Sigmoid colon (tissue), 7 donors: ENCODE results near the gene OTUD3. TPM values are rescaled to one million over a fixed set of nuclear protein-coding genes. Genes with fewer than 3 reads are reported as not detected.
"Not testable (repeated sequence)": the region's sequence is repeated elsewhere in the genome, so short reads cannot be mapped to it uniquely, and the experiment has no call there.

Source experiments
- DNase-seq: peaks from one replicate; pipeline ENCODE4 v3.0.0-alpha.2; 2019
- H3K27ac ChIP-seq, 4 donors: fragments of 200-600 bp; sonication (generic); one replicate each; pipeline ENCODE4 v1.5.1; 2016 to 2019; ENCODE audit warnings: mild to moderate bottlenecking in 1 of 4
- H3K27me3 ChIP-seq, 3 donors: fragments of 200-600 bp; sonication (generic); one replicate each; pipeline ENCODE4 v1.5.1; 2019; ENCODE audit warnings: mild to moderate bottlenecking in 1 of 3
- H3K36me3 ChIP-seq, 4 donors: fragments of 200-600 bp; sonication (generic); one replicate each; pipeline ENCODE4 v1.5.1; 2016 to 2019
- H3K4me1 ChIP-seq, 4 donors: fragments of 200-600 bp; sonication (generic); one replicate each; pipeline ENCODE4 v1.5.1; 2017 to 2019
- H3K4me3 ChIP-seq, 4 donors: fragments of 200-600 bp; sonication (generic); one replicate each; pipeline ENCODE4 v1.5.1; 2017 to 2019; ENCODE audit warnings: mild to moderate bottlenecking in 2 of 4, moderate library complexity in 1 of 4
- H3K9me3 ChIP-seq, 4 donors: fragments of 200-600 bp in 3 of 4; sonication (generic) in 3 of 4; one replicate each; pipeline versions ENCODE4 v1.5.1 to v1.6.1; 2013 to 2019
- EP300 ChIP-seq, 4 donors: sonication (generic); formaldehyde crosslinking; IDR thresholded peaks; one replicate each; pipeline ENCODE4 v1.6.1; 2017; ENCODE audit warnings: antibody characterized with exemption in 4 of 4
- POLR2A ChIP-seq, 2 donors: fragments of 450-650 bp; IDR thresholded peaks; one replicate each; pipeline ENCODE4 v1.6.1; 2016; ENCODE audit warnings: antibody characterized with exemption in 2 of 2, mild to moderate bottlenecking in 2 of 2, moderate library complexity in 2 of 2
- POLR2AphosphoS5 ChIP-seq, 4 donors: sonication (generic); formaldehyde crosslinking; IDR thresholded peaks; one replicate each; pipeline ENCODE4 v1.6.1; 2017; ENCODE audit warnings: antibody characterized with exemption in 4 of 4
- whole genome bisulfite sequencing, 2 donors: extraction: QIAGEN DNeasy Blood & Tissue Kit; methylation state at CpG; one replicate each; pipeline ENCODE4 v1.1.7; 2013; 5-methylcytosine and 5-hydroxymethylcytosine counted together
- intact Hi-C: fragments of 100-400 bp; cut with DNase I; formaldehyde crosslinking; loops from one replicate; pipeline ENCODE4 v1.15.1; 2023
- polyA plus RNA-seq, 3 donors: library from polyadenylated mRNA; stranded (reverse); fragments of 200-250 nt; gene quantifications; one replicate each; pipeline ENCODE4 v1.2.3, GENCODE V29; 2013
- total RNA-seq, 4 donors: library from RNA; depleted of rRNA; stranded (reverse); fragments of >200 nt; gene quantifications; one replicate each; pipeline ENCODE4 v1.1.0, GENCODE V29; 2016
- TF ChIP-seq, protein P1 (sequence below), 4 experiments: fragments of 450-650 bp in 3 of 4; fragments of 200-600 bp in 1 of 4; IDR thresholded peaks; one replicate each; pipeline ENCODE4 v1.5.1; 2016 to 2019; ENCODE audit warnings: antibody characterized with exemption in 4 of 4, mild to moderate bottlenecking in 3 of 4, moderate library complexity in 2 of 4
- donor health status: healthy with polysubstance abuse.
- donor health status: Bipolar disorder and iron deficiency.
- donor health status: healthy.

The OTUD3 gene
- total and polyA plus RNA-seq, 7 donors, result 0.60 to 9.2 (median 5.4) TPM

DNA sequence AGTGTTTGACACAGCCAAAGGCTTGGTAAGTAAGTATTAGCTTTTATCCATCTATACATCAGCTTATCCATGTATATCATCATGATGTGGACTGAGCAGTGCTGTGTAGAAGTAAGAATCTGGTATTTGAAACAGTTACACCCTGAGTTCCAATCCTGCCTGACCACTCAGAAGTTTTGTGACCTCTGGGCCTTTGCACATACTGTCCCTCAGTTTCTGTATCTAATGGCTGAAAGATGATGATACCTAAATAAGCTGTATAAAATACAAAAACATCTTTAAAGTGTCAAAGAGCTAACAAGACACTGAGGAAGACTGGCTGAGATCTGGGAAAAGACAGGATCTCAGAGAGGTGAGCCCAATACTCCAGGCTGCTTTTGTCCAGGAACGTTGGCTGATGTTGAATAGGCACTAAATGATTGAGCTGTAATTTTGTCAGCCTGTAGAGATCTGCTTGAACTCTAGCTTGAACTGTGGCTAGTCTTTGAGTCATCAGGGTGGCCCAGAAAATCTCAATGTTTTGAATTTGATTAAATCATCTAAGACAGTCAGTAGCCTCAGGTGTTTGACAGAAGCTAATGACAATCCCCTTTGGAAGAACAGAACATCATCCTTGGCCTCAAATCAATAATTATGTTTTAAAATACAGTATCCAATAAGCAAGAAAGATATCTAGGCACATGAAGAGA, 20.2 kb upstream of the OTUD3 start:
- Histone ChIP-seq H3K4me3 (no peak overlapping the region), H3K9me3 (peaks cover 0 to 4% (median under 1%) of the 10 kb centered on the region in 4 donors), H3K27ac (no peak overlapping the region), H3K36me3 (no peaks in the 10 kb centered on the region), H3K27me3 (no peaks in the 10 kb centered on the region), H3K4me1 (peaks cover 0 to 8% (median 3%) of the 10 kb centered on the region in 4 donors)
- no peak for DNase-seq
- intact Hi-C loops, result no loop called here
- 78 to 80% methylated on average over 1 of the region's 1 CpG for WGBS, 2 donors
- TF ChIP-seq EP300 (IDR thresholded peaks at IDR 0.05) (no peak), POLR2AphosphoS5 (IDR thresholded peaks at IDR 0.05) (no peak)

DNA sequence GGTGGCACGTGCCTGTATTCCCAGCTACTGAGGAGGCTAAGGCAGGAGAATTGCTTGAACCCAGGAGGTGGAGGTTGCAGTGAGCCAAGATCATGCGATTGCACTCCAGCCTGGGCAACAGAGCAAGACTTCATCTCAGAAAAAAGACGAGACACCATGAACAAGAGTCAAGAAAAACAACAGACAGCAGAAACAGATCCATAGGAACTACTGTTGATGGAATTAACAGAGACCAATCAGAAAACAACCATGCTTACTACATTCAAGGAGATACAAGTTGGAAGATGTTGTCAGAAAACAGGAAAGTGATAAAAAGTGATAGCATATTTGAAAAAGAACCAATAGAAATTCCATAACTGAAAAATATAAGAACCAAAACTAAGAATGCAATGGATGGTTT, 19.3 kb upstream of the OTUD3 start:
- TF ChIP-seq POLR2AphosphoS5 (IDR thresholded peaks at IDR 0.05) (no peak), POLR2A (IDR thresholded peaks at IDR 0.05) (no peak), EP300 (IDR thresholded peaks at IDR 0.05) (no peak)
- TF ChIP-seq, protein P1, sequence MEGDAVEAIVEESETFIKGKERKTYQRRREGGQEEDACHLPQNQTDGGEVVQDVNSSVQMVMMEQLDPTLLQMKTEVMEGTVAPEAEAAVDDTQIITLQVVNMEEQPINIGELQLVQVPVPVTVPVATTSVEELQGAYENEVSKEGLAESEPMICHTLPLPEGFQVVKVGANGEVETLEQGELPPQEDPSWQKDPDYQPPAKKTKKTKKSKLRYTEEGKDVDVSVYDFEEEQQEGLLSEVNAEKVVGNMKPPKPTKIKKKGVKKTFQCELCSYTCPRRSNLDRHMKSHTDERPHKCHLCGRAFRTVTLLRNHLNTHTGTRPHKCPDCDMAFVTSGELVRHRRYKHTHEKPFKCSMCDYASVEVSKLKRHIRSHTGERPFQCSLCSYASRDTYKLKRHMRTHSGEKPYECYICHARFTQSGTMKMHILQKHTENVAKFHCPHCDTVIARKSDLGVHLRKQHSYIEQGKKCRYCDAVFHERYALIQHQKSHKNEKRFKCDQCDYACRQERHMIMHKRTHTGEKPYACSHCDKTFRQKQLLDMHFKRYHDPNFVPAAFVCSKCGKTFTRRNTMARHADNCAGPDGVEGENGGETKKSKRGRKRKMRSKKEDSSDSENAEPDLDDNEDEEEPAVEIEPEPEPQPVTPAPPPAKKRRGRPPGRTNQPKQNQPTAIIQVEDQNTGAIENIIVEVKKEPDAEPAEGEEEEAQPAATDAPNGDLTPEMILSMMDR (IDR thresholded peaks at IDR 0.05), result no peak
- intact Hi-C loops, result no loop called here
- DNase-seq, result no peak
- Histone ChIP-seq H3K27me3 (no peaks in the 10 kb centered on the region), H3K36me3 (no peaks in the 10 kb centered on the region), H3K4me3 (no peak overlapping the region), H3K9me3 (peaks cover 0 to 4% (median under 1%) of the 10 kb centered on the region in 4 donors), H3K4me1 (peaks cover 0 to 8% (median 3%) of the 10 kb centered on the region in 4 donors), H3K27ac (peak overlapping the region in 1 of 4 donors; percentile 39)
- 91 to 93% methylated on average over 3 of the region's 3 CpGs for WGBS, 2 donors

DNA sequence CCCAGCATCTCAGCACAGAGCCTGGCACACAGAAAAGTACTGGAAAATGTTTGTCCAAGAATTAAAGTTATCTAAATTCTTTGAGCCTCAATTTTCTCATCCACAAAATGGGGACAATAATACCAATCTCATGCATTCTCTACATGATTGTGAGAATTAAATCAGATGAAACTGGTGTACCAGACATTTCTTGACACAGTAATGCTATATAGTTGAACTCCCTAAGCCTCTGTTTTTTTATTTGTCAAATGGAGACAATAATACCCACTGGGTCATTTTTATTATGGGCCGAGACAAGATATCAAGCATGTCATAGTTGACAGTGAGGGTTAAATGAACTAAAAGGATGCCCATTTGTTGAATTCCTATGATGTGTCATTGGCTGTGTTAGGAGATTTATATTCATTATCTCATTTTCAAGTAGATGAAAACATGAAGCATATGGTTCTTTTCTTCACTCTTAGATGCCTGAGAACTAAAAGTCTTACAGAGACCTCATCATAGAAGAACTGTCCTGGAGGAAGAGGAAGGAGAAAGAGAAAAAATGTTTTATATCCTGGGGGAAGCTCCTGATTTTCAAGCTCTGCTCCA, 17.5 kb upstream of the OTUD3 start:
- DNase-seq, result no peak
- H3K27me3 ChIP-seq, result peaks cover 0 to 3% (median 0%) of the 10 kb centered on the region in 3 donors
- no peak overlapping the region for H3K4me3 ChIP-seq
- no peak for TF ChIP-seq EP300 (IDR thresholded peaks at IDR 0.05)
- no peak for TF ChIP-seq POLR2A (IDR thresholded peaks at IDR 0.05)
- intact Hi-C loops, result no loop called here
- H3K36me3 ChIP-seq, result no peaks in the 10 kb centered on the region
- H3K4me1 ChIP-seq, result peaks cover 0 to 8% (median 3%) of the 10 kb centered on the region in 4 donors
- 94 to 95% methylated on average over 1 of the region's 1 CpG for WGBS, 2 donors
- peaks cover 0 to 4% (median under 1%) of the 10 kb centered on the region in 4 donors for H3K9me3 ChIP-seq
- peak overlapping the region in 1 of 4 donors; percentile 15 for H3K27ac ChIP-seq

DNA sequence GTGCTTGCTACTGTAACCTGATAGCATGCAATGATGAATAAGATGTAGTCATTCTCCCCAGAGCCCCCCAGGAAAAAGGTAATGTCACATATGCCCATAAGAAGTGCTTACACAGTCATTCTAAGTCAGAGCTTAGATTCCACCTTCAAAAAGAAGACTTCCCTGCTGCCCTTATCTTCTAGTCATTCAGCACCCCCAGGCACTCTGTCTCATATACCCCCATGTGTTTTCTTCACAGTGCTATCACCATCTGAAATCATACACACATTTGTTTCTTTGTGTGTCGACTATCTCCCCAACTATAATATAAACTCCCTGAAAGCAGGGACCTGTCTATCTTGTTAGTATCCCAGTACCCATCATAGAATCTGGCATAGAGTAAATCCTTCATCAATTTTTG, 16.2 kb upstream of the OTUD3 start:
- intact Hi-C loops, result no loop called here
- peaks cover 0 to 4% (median under 1%) of the 10 kb centered on the region in 4 donors for H3K9me3 ChIP-seq
- no peak for TF ChIP-seq POLR2AphosphoS5 (IDR thresholded peaks at IDR 0.05)
- TF ChIP-seq, protein P1 (IDR thresholded peaks at IDR 0.05), result no peak
- TF ChIP-seq POLR2A (IDR thresholded peaks at IDR 0.05), result no peak
- no peak for TF ChIP-seq EP300 (IDR thresholded peaks at IDR 0.05)
- H3K4me3 ChIP-seq, result no peak overlapping the region
- H3K36me3 ChIP-seq, result no peaks in the 10 kb centered on the region
- H3K27me3 ChIP-seq, result peaks cover 0 to 3% (median 0%) of the 10 kb centered on the region in 3 donors
- H3K4me1 ChIP-seq, result peaks cover 0 to 4% (median 2%) of the 10 kb centered on the region in 4 donors
- 81 to 95% methylated on average over 1 of the region's 1 CpG for WGBS, 2 donors
- no peak for DNase-seq
- H3K27ac ChIP-seq, result no peak overlapping the region

DNA sequence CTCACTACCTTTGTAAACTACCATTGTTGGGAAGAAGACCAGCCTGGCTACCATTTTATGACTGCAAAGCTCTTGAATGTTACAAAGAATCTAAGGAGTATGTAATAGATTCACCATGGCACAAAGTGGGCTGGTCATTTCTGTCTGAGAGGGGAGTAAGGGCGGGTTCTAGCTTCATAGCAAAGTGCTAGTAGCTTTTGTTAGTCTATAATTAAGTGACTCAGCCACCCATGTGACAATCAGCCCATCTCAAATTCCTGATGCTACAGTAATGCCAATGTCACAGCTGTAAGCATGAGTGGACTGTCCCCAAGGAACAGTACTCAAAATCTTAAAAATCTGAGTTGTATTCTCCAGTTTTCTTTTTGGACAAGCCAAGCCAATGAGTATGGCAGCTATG, 15.4 kb upstream of the OTUD3 start:
- DNase-seq, result no peak
- TF ChIP-seq POLR2A (IDR thresholded peaks at IDR 0.05), result no peak
- TF ChIP-seq POLR2AphosphoS5 (IDR thresholded peaks at IDR 0.05), result no peak
- TF ChIP-seq EP300 (IDR thresholded peaks at IDR 0.05), result no peak
- TF ChIP-seq, protein P1 (IDR thresholded peaks at IDR 0.05), result no peak
- H3K9me3 ChIP-seq, result peaks cover 0 to 4% (median under 1%) of the 10 kb centered on the region in 4 donors
- no peaks in the 10 kb centered on the region for H3K4me1 ChIP-seq
- intact Hi-C loops, result no loop called here
- 62 to 76% methylated on average over 1 of the region's 1 CpG for WGBS, 2 donors
- no peaks in the 10 kb centered on the region for H3K36me3 ChIP-seq
- no peak overlapping the region for H3K4me3 ChIP-seq
- H3K27me3 ChIP-seq, result peaks cover 0 to 3% (median 0%) of the 10 kb centered on the region in 3 donors
- no peak overlapping the region for H3K27ac ChIP-seq

DNA sequence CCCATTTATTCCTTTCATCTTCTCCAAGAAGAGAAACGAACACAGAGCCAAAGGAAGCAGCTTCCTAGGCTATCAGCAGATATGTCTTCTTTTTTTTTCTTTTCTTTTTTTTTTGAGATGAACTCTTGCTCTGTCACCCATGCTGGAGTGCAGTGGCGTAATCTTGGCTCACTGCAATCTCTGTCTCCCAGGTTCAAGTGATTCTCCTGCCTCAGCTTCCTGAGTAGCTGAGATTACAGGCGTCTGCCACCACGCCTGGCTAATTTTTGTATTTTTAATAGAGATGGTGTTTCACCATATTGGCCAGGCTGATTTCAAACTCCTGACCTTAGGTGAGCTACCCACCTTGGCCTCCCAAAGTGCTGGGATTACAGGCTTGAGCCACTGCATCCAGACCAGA, 13.6 kb upstream of the OTUD3 start:
- intact Hi-C loops, H3K27ac ChIP-seq, H3K27me3 ChIP-seq, H3K4me1 ChIP-seq, DNase-seq, H3K36me3 ChIP-seq, H3K4me3 ChIP-seq, H3K9me3 ChIP-seq: not testable (repeated sequence)
- WGBS, 2 donors, result 79 to 88% methylated on average over 4 of the region's 4 CpGs

DNA sequence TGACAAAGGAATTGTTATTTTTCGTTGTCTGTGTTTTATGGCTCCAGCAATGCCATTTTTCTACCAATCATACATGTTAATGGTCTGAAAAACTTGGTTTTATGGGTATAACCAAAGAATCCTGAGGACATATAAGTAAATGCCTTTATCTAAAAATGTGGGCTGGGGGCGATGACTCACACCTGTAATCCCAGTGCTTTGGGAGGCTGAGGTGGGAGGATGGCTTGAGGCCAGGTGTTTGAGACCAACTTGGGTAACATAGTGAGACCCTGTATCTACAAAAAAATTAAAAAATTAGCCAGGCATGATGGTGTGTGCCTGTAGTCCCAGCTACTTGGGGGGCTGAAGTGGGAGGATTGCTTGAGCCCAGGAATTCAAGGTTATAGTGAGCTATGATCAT, 12.7 kb upstream of the OTUD3 start:
- H3K4me1 ChIP-seq, H3K27ac ChIP-seq, DNase-seq, H3K27me3 ChIP-seq, H3K4me3 ChIP-seq, H3K36me3 ChIP-seq, intact Hi-C loops, H3K9me3 ChIP-seq: not testable (repeated sequence)
- 84 to 88% methylated on average over 2 of the region's 2 CpGs for WGBS, 2 donors
